ENCODE data around the gene NEURL1. TPM values are rescaled to one million over a fixed set of nuclear protein-coding genes. Genes with fewer than 3 reads are reported as not detected.

The NEURL1 gene
- polyA plus RNA-seq, 3 donors: 3.0 to 17.2 (median 3.3) TPM

DNA sequence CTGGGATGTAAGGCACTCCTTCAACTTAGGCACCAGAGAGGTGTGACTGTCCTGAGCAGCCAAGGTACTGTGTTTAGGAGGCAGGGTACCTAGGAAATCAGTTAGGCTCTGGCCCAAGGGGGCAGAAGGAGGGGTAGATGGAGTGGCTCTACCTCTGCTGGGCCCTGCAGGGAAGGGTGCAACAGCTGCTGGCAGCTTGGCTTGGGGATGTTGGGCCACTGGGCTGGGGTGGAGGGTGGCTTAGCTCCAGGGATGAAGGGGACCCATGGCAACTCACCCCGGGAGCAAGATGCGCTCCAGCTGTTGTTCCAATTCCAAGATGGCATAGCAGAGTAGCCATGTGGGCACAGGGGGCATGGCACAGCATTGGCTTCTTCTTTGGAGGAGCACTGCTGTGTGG, 42.1 kb downstream of the NEURL1 start:
- TF ChIP-seq CTCF (IDR thresholded peaks at IDR 0.05): no peak
- DNase-seq: no peak
- H3K4me3 Mint-ChIP-seq: no peak overlapping the region
- H3K36me3 ChIP-seq (replicated peaks in 1 of 2; ENCODE audit: control insufficient read depth in 1 of 2, insufficient read depth in 2 of 2, low read length in 2 of 2): no peaks in the 10 kb centered on the region
- H3K4me1 Mint-ChIP-seq: peaks cover 2% of the 10 kb centered on the region
- no peaks in the 10 kb centered on the region for H3K36me3 Mint-ChIP-seq
- H4K20me1 ChIP-seq (ENCODE audit: insufficient read depth, low read length): no peaks in the 10 kb centered on the region
- no peak overlapping the region for H3K27ac Mint-ChIP-seq
- H3K9me3 ChIP-seq (replicated peaks in 1 of 2; ENCODE audit: control insufficient read depth in 1 of 2, insufficient read depth in 1 of 2, low read length in 2 of 2): peaks cover 0 to 7% of the 10 kb centered on the region in 2 donors
- no peak overlapping the region for H3K9ac ChIP-seq (ENCODE audit: insufficient read depth, low read length, poor library complexity, severe bottlenecking)
- H3K27me3 ChIP-seq (ENCODE audit: control insufficient read depth in 2 of 2, insufficient read depth in 2 of 2, low read length in 2 of 2): no peaks in the 10 kb centered on the region
- peaks cover 7 to 20% (median 12%) of the 10 kb centered on the region in 7 donors for H3K9me3 Mint-ChIP-seq
- H2AFZ ChIP-seq (ENCODE audit: insufficient read depth, low read depth, low read length, poor library complexity, severe bottlenecking): no peak overlapping the region
- 95% methylated on average over 2 of the region's 2 CpGs for WGBS (ENCODE audit: insufficient coverage)
- no peak overlapping the region for H3K4me2 ChIP-seq (replicated peaks; ENCODE audit: extremely low read depth, low read length, poor library complexity, severe bottlenecking)
- no peaks in the 10 kb centered on the region for H3K4me1 ChIP-seq (ENCODE audit: control insufficient read depth in 1 of 2, insufficient read depth in 2 of 2, low read length in 2 of 2)
- H3K27me3 Mint-ChIP-seq (ENCODE audit: low read depth in 3 of 3): peaks cover 6 to 29% (median 8%) of the 10 kb centered on the region in 3 donors
- no peak overlapping the region for H3K27ac ChIP-seq (ENCODE audit: low read depth in 1 of 2, low read length in 2 of 2)
- intact Hi-C loops (cut with micrococcal nuclease): no loop called here
- no peaks in the 10 kb centered on the region for H3K79me2 ChIP-seq (ENCODE audit: insufficient read depth, low read length)
- H3K4me3 ChIP-seq (replicated peaks in 1 of 3; ENCODE audit: low read depth in 2 of 3, low read length in 3 of 3): no peak overlapping the region

DNA sequence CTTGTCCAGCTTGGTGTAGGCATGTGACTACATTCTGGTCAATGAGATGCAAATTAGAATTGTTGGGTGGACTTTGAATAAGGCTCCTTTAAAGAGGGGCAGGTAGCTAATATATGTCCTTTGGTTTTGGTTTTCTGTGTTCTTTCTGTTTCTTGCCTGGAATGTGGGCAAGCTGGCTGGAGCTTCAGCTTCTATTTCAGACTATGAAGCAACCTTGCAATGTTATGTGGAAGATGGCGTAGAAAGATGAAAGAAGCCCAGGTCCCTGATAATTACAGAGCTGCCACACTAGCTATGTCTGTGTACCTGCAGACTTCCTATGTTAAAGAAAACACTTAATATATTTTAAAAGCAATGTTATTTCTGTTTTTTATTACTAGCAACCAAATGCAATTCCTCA, 46.2 kb downstream of the NEURL1 start:
- Mint-ChIP-seq H3K4me3 (no peak overlapping the region), H3K9me3 (peaks cover 0 to 2% (median 0%) of the 10 kb centered on the region in 7 donors), H3K27me3 (ENCODE audit: low read depth in 3 of 3) (peaks cover 15 to 24% (median 16%) of the 10 kb centered on the region in 3 donors), H3K36me3 (no peaks in the 10 kb centered on the region), H3K4me1 (peaks cover 15% of the 10 kb centered on the region), H3K27ac (no peak overlapping the region)
- Histone ChIP-seq H3K4me1 (ENCODE audit: control insufficient read depth in 1 of 2, insufficient read depth in 2 of 2, low read length in 2 of 2) (peaks cover 9 to 12% of the 10 kb centered on the region in 2 donors), H4K20me1 (ENCODE audit: insufficient read depth, low read length) (no peaks in the 10 kb centered on the region), H3K79me2 (ENCODE audit: insufficient read depth, low read length) (no peaks in the 10 kb centered on the region), H3K36me3 (replicated peaks in 1 of 2; ENCODE audit: control insufficient read depth in 1 of 2, insufficient read depth in 2 of 2, low read length in 2 of 2) (no peaks in the 10 kb centered on the region), H2AFZ (ENCODE audit: insufficient read depth, low read depth, low read length, poor library complexity, severe bottlenecking) (no peak overlapping the region), H3K4me2 (replicated peaks; ENCODE audit: extremely low read depth, low read length, poor library complexity, severe bottlenecking) (no peak overlapping the region), H3K4me3 (replicated peaks in 1 of 3; ENCODE audit: low read depth in 2 of 3, low read length in 3 of 3) (no peak overlapping the region), H3K27me3 (ENCODE audit: control insufficient read depth in 2 of 2, insufficient read depth in 2 of 2, low read length in 2 of 2) (peaks cover 0 to 7% of the 10 kb centered on the region in 2 donors), H3K27ac (ENCODE audit: low read depth in 1 of 2, low read length in 2 of 2) (no peak overlapping the region), H3K9me3 (replicated peaks in 1 of 2; ENCODE audit: control insufficient read depth in 1 of 2, insufficient read depth in 1 of 2, low read length in 2 of 2) (peaks cover 0 to under 1% of the 10 kb centered on the region in 2 donors), H3K9ac (ENCODE audit: insufficient read depth, low read length, poor library complexity, severe bottlenecking) (no peak overlapping the region)
- no CpG with 5 or more reads among the region's 1 CpG for WGBS (ENCODE audit: insufficient coverage)
- no peak for TF ChIP-seq CTCF (IDR thresholded peaks at IDR 0.05)
- no peak for DNase-seq
- intact Hi-C loops (cut with micrococcal nuclease): no loop called here
